Germinal center (tissue), 1 donor: Measurements from ENCODE around the gene SFRP4.
A peak's percentile ranks its signal among the peaks of the same experiment; 100 is the strongest.

Experiments
- DNase-seq: peaks from one replicate; pipeline ENCODE4 v3.0.0; 2012; ENCODE audit warnings: mixed read lengths, low spot score

Gene SFRP4

GRCh38 chr7:37924491-37925041 is 7.9 kb upstream of the SFRP4 start:
- no peak for DNase-seq

DNA sequence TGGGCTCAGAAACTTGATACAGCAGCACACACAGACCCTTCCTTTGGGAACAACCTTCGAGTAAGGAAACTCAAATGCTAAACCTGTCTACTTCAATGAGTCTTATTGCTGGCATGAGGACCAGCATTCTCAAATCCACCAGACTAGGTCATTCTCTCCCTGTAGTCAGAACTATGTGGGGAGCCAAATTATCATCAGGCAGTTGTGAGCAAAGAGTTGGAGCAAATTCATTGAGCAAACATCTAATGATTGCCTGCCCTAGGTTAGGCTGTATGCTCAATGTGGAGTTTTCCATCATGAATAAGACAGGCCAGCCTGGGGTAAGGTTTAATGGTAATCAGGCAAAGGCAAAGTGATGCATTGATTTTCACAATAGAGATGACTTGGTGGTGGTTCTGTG is 7.4 kb upstream of the SFRP4 start:
- DNase-seq = no peak

- DNase-seq = no peak
These were observed 5.3 kb upstream of the SFRP4 start for GRCh38 chr7:37921876-37922275.

DNA sequence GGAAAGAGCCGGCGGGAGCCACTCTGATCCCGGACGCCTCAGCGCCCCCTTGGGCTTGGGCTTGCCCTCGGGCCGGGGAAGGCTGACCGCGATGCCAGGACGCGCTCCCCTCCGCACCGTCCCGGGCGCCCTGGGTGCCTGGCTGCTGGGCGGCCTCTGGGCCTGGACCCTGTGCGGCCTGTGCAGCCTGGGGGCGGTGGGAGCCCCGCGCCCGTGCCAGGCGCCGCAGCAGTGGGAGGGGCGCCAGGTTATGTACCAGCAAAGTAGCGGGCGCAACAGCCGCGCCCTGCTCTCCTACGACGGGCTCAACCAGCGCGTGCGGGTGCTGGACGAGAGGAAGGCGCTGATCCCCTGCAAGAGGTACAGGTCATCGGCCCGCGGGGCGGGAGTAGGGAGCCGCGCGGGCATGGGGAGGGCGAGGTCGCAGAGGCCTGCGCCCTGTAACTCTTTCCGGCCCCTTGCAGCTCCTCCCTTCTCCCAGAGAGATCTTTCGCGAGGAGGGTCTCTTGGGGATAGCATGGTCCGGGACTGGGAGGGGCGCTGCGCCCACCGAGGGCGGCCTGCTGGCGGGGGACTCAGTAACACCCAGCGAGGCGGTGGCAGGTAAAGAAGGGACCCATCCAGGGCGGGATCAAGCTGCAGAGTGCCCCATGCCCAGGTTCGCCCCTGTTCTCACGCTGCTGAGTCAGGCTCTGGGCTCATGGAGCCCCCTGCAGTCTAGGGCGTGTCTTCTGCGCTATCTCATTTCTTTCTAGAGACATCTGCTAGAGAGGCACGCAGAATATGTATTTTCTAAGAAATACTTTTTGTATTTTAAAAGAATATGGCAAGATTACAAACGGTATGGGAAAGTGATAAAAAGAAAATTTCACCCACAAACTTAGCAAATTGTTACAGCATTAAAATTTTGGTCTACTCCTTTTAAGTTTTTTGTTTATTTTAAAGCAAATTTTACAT is 4.5 kb upstream of the SFRP4 start:
- peak; percentile 9 for DNase-seq

- DNase-seq = peak; percentile 13
These were observed 3.8 kb upstream of the SFRP4 start, which contains the start of gene EPDR1 for GRCh38 chr7:37920305-37920848. TSS of gene EPDR1 (plus strand) at chr7:37920640. CDS start at chr7:37920940, 300 bp downstream.

DNA sequence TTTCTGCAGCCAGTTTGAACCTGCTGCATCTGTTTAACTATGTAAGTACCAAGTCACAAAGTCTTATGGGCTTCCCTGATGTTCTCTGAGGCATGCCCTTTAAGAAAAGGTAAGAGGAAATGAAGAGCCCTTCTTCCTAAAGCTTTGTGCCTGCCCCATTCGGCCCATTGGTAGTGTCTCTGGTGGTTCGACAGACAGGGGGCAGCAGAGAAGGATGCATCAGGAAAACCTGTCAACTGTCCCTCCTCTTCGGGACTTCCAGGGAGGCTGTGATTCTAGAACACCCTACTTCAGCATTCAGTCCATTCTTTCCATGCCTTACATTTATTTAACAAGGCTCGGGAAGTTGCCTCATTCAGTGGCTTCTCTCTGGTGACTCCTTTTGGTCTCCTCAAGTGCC is 1.9 kb upstream of the SFRP4 start:
- no peak for DNase-seq

- DNase-seq = no peak
These were observed 472 bp downstream of the SFRP4 start for GRCh38 chr7:37916017-37916672.

GRCh38 chr7:37915438-37915837 is 1.2 kb downstream of the SFRP4 start:
- no peak for DNase-seq

DNA sequence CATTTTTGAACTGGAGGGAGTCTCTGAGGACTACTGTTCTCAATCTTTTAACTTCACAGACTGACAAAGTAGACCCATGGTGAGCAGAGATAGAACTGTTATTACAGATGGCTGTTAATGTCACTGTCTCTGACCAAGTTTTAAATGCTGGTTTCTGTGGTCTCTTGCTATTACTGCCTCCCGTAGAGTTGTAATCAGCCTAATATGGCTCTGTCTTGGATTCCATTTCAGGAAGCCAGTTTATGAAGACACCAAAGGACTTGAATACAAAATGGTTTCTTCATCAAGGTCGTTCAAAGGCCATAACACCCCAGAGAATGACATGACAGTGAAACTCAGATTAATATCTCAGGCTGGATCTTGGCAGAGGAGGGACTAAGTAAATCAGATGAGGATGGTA is 3.9 kb downstream of the SFRP4 start:
- no peak for DNase-seq

- no peak for DNase-seq
These were observed 8.3 kb downstream of the SFRP4 start for GRCh38 chr7:37908221-37908788.

DNA sequence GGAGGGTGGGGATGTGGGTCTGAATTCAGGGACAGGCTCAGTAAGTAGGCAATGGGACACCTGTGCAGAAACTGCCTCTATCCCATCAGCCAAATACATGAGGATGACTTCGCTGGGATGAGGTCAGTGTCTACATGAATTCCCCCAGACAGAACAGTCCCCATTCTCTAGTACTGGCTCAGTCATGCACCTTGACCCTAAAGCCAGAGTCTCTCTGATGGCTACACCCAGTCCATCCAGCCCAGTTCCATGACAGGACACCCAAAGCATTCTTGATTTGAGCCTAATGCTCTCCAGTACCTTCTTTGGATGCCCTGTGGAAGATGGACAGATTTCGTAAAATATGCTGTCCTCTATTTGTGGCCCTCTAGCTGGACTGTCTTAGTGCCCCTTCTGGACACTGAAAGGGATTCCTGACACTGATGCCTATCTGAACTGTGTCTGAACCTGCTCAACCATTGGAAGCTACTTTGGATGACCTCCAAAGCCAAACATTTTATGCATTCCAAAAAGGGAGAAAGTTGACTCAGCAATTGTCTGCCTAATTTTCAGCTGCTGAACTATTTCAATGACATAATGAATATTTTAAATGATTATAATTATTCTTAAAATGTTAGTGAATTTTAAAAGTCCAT is 14.6 kb downstream of the SFRP4 start:
- DNase-seq = no peak

DNA sequence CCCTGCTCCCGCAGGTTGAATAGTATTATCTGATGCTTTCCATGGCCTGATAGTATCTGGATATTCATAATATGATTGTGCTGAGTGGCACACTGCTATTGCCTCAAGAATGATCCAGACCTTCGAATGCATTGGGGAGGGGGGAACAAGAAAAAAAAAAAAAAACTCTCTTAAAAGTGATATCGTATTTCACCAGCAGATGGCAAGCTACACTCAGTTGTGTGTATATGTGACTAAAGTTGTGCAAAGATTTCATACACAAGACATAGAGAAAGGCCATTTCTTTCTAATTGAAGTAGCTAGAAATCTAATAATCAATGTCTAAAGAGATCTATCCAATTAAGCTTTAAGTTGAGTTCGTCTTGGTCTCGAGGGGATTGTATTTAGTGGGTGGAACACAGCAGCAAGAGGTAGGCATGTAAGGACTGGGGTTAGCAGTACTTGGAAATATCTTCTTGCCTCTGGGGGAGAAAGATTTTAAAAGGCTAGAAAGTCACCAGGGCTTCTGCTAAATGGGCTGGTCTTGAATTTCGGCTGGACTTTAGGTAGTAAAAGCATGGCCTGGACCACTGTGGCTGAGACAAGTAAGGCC is 15.3 kb downstream of the SFRP4 start:
- peak; percentile 5 for DNase-seq

DNA sequence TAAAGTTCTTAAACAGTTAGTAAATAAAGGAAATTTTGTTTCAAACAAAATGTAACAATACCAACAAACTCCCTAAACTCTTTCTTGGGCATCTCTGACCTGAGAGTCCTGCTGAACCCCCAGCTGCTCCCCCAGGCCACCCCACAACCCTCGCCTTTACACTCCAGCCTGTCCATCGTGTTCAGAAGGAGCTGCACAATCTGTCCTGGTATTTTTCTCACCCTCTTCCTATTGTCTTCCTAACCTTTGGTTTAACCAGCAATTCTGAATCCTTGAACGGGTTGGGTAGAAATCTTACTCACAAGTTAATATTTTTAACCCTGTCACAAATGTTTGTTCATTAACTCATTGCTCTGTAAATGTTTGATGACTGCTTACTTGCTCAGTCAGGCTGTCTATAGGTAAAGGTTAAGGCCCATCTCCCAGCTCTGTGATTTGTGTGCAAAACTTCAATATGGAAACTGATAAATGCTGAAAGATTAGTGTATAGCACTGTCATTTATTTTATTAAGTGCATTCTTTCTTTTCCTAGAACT is 16.8 kb downstream of the SFRP4 start:
- no peak for DNase-seq

DNA sequence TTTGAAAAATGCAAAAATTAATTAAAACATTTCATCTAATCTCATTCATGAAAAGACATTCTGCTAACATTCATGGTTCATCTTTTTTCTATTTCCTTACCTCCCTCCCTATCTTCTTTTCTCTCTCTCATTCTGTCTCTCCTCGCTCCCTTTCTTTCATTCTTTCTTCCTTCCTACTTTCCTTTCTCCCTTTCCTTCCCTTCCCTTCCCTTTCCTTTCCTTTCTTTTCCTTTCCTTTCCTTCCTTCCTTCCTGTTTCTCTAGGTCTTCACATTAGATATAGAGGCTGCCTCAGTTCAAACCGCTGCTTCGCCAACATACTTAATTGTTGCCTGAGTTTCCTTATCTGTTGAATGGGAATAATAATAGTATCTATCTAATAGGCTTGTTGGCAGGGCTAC is 21.9 kb downstream of the SFRP4 start:
- DNase-seq = no peak

- no peak for DNase-seq
These were observed 23.3 kb downstream of the SFRP4 start for GRCh38 chr7:37893359-37893758.

DNA sequence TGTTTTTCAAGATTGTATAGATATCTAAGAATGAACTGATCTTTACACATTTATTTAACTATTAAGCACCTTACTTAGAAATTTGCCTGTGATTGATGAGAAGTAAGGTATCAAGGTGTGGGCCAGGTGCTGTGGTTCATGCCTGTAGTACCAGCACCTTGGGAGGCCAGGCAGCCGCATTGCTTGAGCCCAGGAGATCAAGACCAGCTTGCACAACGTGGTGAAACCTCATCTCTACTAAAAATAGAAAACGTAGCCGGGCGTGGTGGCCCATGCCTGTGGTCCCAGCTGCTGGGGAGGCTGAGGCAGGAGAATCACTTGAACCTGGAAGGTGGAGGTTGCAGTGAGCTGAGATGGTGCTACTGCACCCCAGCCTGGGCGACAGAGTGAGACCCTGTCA is 34.5 kb downstream of the SFRP4 start:
- DNase-seq = no peak
